Activated T-helper 2 cell treated with anti-CD3 and anti-CD28 coated beads, Interferon-gamma antibody, Interleukin-2, Interleukin-4, amounts not matched to agents 10 μg/mL and 5 μg/mL and 100 μg/mL, durations not matched to agents 14 hours and 24 hours and 36 hours (primary cell): Measurements from ENCODE around the gene SOBP. TPM values are rescaled to one million over a fixed set of nuclear protein-coding genes. Genes with fewer than 3 reads are reported as not detected.

Source experiments
- DNase-seq: peaks from one replicate; pipeline ENCODE4 v3.0.0; 2021; ENCODE audit warnings: low spot score
- H3K27ac Mint-ChIP-seq: one replicate; pipeline ENCODE4 v1.8.0; 2021; ENCODE audit warnings: mixed read lengths
- H3K27me3 Mint-ChIP-seq: one replicate; pipeline ENCODE4 v1.8.0; 2021; ENCODE audit warnings: low read depth, mixed read lengths
- H3K36me3 Mint-ChIP-seq: one replicate; pipeline ENCODE4 v1.8.0; 2021; ENCODE audit warnings: low read depth, mixed read lengths
- H3K4me1 Mint-ChIP-seq: one replicate; pipeline ENCODE4 v1.8.0; 2021; ENCODE audit warnings: low read depth, mixed read lengths
- H3K4me3 Mint-ChIP-seq: one replicate; pipeline ENCODE4 v1.8.0; 2021; ENCODE audit warnings: low read depth, mild to moderate bottlenecking, moderate library complexity, mixed read lengths
- H3K9me3 Mint-ChIP-seq: one replicate; pipeline ENCODE4 v1.8.0; 2021; ENCODE audit warnings: mixed read lengths
- intact Hi-C: fragments of 100-400 bp; cut with micrococcal nuclease; formaldehyde crosslinking; loops from one replicate; pipeline ENCODE4 v1.15.1; 2023
- total RNA-seq: library from RNA; stranded (reverse); gene quantifications from 2 replicates; pipeline ENCODE4 v1.2.3, GENCODE V29; 2022

Gene SOBP
- total RNA-seq, 1 donor from 2014 or later, result 0.18 TPM

- DNase-seq, result no peak
- H3K36me3 Mint-ChIP-seq, result no peaks in the 10 kb centered on the region
- intact Hi-C loops, result loop anchor here (5.0 to 10.0 kb wide), 3 partner anchors 141 to 669 kb away; no protein-coding TSS in a partner anchor
- H3K4me1 Mint-ChIP-seq, result peaks cover 14% of the 10 kb centered on the region
- peaks cover 47% of the 10 kb centered on the region for H3K27me3 Mint-ChIP-seq
- no peaks in the 10 kb centered on the region for H3K9me3 Mint-ChIP-seq
- no peak overlapping the region for H3K4me3 Mint-ChIP-seq
- H3K27ac Mint-ChIP-seq, result no peak overlapping the region
These were observed 3.5 kb downstream of the SOBP start for GRCh38 chr6:107493158-107494057.

- H3K4me1 Mint-ChIP-seq, result peaks cover 8% of the 10 kb centered on the region
- no peaks in the 10 kb centered on the region for H3K9me3 Mint-ChIP-seq
- intact Hi-C loops, result loop anchor here (10.0 kb wide), 2 partner anchors 140 to 180 kb away; no protein-coding TSS in a partner anchor
- DNase-seq, result no peak
- H3K4me3 Mint-ChIP-seq, result no peak overlapping the region
- H3K27me3 Mint-ChIP-seq, result peaks cover 48% of the 10 kb centered on the region
- H3K27ac Mint-ChIP-seq, result no peak overlapping the region
- H3K36me3 Mint-ChIP-seq, result no peaks in the 10 kb centered on the region
These were observed 5.3 kb downstream of the SOBP start for GRCh38 chr6:107495196-107495643.

GRCh38 chr6:107495971-107496370 is 6.1 kb downstream of the SOBP start:
- intact Hi-C loops, result loop anchor here (10.0 kb wide), 2 partner anchors 139 to 181 kb away; no protein-coding TSS in a partner anchor
- no peak for DNase-seq

GRCh38 chr6:107496892-107497684 is 7.2 kb downstream of the SOBP start:
- Mint-ChIP-seq H3K27ac (no peak overlapping the region), H3K9me3 (no peaks in the 10 kb centered on the region), H3K36me3 (no peaks in the 10 kb centered on the region), H3K4me1 (no peaks in the 10 kb centered on the region), H3K4me3 (no peak overlapping the region), H3K27me3 (peaks cover 52% of the 10 kb centered on the region)
- no peak for DNase-seq
- intact Hi-C loops, result loop anchor here (10.0 kb wide), 2 partner anchors 138 to 182 kb away; no protein-coding TSS in a partner anchor

More at GRCh38 chr6:107495971-107496370, 6.1 kb downstream of the SOBP start:
- Mint-ChIP-seq H3K27ac (no peak overlapping the region), H3K36me3 (no peaks in the 10 kb centered on the region), H3K27me3 (peaks cover 45% of the 10 kb centered on the region), H3K4me3 (no peak overlapping the region), H3K9me3 (no peaks in the 10 kb centered on the region), H3K4me1 (peaks cover 4% of the 10 kb centered on the region)

GRCh38 chr6:107504270-107505026 is 14.5 kb downstream of the SOBP start:
- intact Hi-C loops, result no loop called here
- Mint-ChIP-seq H3K4me3 (no peak overlapping the region), H3K4me1 (no peaks in the 10 kb centered on the region), H3K9me3 (no peaks in the 10 kb centered on the region), H3K27me3 (peaks cover 32% of the 10 kb centered on the region), H3K27ac (no peak overlapping the region), H3K36me3 (no peaks in the 10 kb centered on the region)
- no peak for DNase-seq

- DNase-seq, result no peak
- intact Hi-C loops, result no loop called here
- Mint-ChIP-seq H3K9me3 (no peaks in the 10 kb centered on the region), H3K27ac (no peak overlapping the region), H3K36me3 (no peaks in the 10 kb centered on the region), H3K4me3 (no peak overlapping the region), H3K4me1 (no peaks in the 10 kb centered on the region), H3K27me3 (peaks cover 30% of the 10 kb centered on the region)
These were observed 16.2 kb downstream of the SOBP start for GRCh38 chr6:107506145-107506544.

- intact Hi-C loops, result no loop called here
- Mint-ChIP-seq H3K27ac (no peak overlapping the region), H3K4me3 (no peak overlapping the region), H3K9me3 (no peaks in the 10 kb centered on the region), H3K27me3 (peaks cover 14% of the 10 kb centered on the region), H3K4me1 (no peaks in the 10 kb centered on the region), H3K36me3 (no peaks in the 10 kb centered on the region)
- no peak for DNase-seq
These were observed 19.6 kb downstream of the SOBP start for GRCh38 chr6:107509506-107509905.

- Mint-ChIP-seq H3K9me3 (no peaks in the 10 kb centered on the region), H3K27me3 (peaks cover 10% of the 10 kb centered on the region)
- intact Hi-C loops, result no loop called here
These were observed 20.2 kb downstream of the SOBP start for GRCh38 chr6:107510108-107510507.

GRCh38 chr6:107511511-107511993 is 21.6 kb downstream of the SOBP start:
- intact Hi-C loops, result no loop called here
- Mint-ChIP-seq H3K9me3 (no peaks in the 10 kb centered on the region), H3K4me3 (no peak overlapping the region), H3K27ac (no peak overlapping the region), H3K36me3 (no peaks in the 10 kb centered on the region), H3K4me1 (no peaks in the 10 kb centered on the region), H3K27me3 (peaks cover 14% of the 10 kb centered on the region)
- DNase-seq, result no peak

More at GRCh38 chr6:107510108-107510507, 20.2 kb downstream of the SOBP start:
- Mint-ChIP-seq H3K27ac (no peak overlapping the region), H3K4me3 (no peak overlapping the region), H3K4me1 (no peaks in the 10 kb centered on the region), H3K36me3 (no peaks in the 10 kb centered on the region)
- DNase-seq, result no peak

- Mint-ChIP-seq H3K4me1 (no peaks in the 10 kb centered on the region), H3K27me3 (peaks cover 19% of the 10 kb centered on the region), H3K27ac (no peak overlapping the region), H3K4me3 (no peak overlapping the region), H3K36me3 (no peaks in the 10 kb centered on the region), H3K9me3 (no peaks in the 10 kb centered on the region)
- intact Hi-C loops, result no loop called here
- no peak for DNase-seq
These were observed 23.3 kb downstream of the SOBP start for GRCh38 chr6:107513214-107513613.

GRCh38 chr6:107515955-107516354 is 26.0 kb downstream of the SOBP start:
- Mint-ChIP-seq H3K27me3 (peaks cover 25% of the 10 kb centered on the region), H3K36me3 (no peaks in the 10 kb centered on the region), H3K27ac (no peak overlapping the region), H3K4me3 (no peak overlapping the region), H3K9me3 (no peaks in the 10 kb centered on the region), H3K4me1 (no peaks in the 10 kb centered on the region)
- no peak for DNase-seq
- intact Hi-C loops, result no loop called here

GRCh38 chr6:107517274-107517673 is 27.4 kb downstream of the SOBP start:
- no peaks in the 10 kb centered on the region for H3K36me3 Mint-ChIP-seq
- intact Hi-C loops, result no loop called here
- no peak overlapping the region for H3K4me3 Mint-ChIP-seq
- H3K27ac Mint-ChIP-seq, result no peak overlapping the region
- no peak for DNase-seq
- no peaks in the 10 kb centered on the region for H3K9me3 Mint-ChIP-seq
- H3K4me1 Mint-ChIP-seq, result no peaks in the 10 kb centered on the region
- H3K27me3 Mint-ChIP-seq, result peaks cover 24% of the 10 kb centered on the region
